GM12872 (cell line): ENCODE data around the gene FAM131A.

Experiments used
- TF ChIP-seq, protein P1 (sequence below): IDR thresholded peaks from 3 replicates; pipeline ENCODE4 v1.5.1; 2011; ENCODE audit warnings: low read depth, mild to moderate bottlenecking, low read length, moderate library complexity; ENCODE audit not compliant: insufficient read depth

The FAM131A gene

DNA sequence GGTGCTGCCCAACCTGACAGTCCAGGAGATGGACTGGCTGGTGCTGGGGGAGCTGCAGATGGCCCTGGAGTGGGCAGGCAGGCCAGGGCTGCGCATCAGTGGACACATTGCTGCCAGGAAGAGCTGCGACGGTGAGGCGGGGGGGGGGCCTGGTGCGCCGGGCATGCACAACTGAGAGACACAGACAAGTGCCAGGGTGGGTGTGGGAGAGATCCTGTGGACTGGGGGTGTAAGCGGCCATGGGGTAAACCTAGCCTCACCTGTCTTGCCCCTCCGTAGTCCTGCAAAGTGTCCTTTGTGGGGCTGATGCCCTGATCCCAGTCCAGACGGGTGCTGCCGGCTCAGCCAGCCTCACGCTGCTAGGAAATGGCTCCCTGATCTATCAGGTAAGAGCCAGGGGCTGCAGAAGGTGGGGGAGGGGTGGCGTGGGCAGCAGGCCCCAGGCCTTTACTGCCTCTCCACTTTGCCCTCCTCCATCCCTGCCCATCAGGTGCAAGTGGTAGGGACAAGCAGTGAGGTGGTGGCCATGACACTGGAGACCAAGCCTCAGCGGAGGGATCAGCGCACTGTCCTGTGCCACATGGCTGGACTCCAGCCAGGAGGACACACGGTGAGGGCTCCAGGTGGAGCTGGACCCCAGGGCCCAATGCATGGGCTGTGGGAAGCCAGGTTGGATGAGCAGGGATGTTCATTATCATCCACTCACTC, 45.8 kb downstream of the FAM131A start:
- TF ChIP-seq, protein P1, sequence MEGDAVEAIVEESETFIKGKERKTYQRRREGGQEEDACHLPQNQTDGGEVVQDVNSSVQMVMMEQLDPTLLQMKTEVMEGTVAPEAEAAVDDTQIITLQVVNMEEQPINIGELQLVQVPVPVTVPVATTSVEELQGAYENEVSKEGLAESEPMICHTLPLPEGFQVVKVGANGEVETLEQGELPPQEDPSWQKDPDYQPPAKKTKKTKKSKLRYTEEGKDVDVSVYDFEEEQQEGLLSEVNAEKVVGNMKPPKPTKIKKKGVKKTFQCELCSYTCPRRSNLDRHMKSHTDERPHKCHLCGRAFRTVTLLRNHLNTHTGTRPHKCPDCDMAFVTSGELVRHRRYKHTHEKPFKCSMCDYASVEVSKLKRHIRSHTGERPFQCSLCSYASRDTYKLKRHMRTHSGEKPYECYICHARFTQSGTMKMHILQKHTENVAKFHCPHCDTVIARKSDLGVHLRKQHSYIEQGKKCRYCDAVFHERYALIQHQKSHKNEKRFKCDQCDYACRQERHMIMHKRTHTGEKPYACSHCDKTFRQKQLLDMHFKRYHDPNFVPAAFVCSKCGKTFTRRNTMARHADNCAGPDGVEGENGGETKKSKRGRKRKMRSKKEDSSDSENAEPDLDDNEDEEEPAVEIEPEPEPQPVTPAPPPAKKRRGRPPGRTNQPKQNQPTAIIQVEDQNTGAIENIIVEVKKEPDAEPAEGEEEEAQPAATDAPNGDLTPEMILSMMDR = no peak

DNA sequence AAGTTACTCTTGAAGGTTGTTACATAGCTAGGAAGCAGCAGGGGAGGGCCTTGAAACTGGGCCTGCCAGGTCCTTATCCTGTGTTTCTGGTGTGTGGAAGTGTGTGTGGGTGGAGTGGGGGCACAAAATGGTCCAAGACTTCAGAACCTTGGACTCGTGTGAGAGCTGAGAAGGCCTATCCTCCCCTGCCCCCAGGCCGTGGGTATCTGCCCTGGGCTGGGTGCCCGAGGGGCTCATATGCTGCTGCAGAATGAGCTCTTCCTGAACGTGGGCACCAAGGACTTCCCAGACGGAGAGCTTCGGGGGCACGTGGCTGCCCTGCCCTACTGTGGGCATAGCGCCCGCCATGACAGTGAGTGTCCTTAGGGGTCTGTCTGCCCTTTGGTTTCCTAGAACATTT, 46.9 kb downstream of the FAM131A start:
- TF ChIP-seq, protein P1 = no peak

DNA sequence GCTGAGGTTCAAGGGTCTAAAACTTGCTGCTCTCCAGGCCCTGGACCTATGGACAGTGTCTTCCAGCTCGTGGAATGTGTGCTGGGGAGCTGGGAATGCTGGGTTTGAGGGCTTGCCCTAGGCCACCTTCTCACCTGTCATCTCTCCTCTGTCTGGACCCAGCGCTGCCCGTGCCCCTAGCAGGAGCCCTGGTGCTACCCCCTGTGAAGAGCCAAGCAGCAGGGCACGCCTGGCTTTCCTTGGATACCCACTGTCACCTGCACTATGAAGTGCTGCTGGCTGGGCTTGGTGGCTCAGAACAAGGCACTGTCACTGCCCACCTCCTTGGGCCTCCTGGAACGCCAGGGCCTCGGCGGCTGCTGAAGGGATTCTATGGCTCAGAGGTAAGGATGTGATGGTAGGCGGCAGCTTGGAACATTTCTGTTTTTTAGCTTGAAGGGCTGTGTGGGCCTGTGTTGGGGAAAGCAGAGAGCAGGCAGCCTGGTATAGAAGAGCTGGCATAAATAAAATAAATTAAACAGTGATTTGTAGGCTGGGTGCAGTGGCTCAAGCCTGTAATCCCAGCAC, 47.5 kb downstream of the FAM131A start:
- TF ChIP-seq, protein P1 = no peak

DNA sequence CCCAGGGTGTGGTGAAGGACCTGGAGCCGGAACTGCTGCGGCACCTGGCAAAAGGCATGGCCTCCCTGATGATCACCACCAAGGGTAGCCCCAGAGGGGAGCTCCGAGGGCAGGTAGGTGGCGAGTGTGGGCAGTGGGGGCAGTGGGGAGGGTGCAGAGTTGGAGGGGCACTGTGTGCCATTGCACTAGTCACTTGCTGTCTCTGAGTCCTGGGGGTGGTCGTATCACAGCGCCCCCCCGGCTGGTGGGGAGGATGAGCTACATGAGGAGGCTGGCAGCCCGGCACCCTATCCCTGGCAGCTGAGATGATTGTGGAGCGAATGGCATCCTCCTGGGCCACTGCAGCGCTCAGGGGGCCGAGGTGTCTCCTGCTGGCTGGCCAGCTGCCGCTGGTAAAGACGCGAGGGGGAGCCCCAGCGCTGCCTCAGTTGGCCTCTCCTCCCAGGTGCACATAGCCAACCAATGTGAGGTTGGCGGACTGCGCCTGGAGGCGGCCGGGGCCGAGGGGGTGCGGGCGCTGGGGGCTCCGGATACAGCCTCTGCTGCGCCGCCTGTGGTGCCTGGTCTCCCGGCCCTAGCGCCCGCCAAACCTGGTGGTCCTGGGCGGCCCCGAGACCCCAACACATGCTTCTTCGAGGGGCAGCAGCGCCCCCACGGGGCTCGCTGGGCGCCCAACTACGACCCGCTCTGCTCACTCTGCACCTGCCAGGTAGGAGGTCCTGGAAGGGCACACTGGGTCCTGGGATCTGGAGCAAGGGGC, 48.8 kb downstream of the FAM131A start:
- TF ChIP-seq, protein P1 = no peak

DNA sequence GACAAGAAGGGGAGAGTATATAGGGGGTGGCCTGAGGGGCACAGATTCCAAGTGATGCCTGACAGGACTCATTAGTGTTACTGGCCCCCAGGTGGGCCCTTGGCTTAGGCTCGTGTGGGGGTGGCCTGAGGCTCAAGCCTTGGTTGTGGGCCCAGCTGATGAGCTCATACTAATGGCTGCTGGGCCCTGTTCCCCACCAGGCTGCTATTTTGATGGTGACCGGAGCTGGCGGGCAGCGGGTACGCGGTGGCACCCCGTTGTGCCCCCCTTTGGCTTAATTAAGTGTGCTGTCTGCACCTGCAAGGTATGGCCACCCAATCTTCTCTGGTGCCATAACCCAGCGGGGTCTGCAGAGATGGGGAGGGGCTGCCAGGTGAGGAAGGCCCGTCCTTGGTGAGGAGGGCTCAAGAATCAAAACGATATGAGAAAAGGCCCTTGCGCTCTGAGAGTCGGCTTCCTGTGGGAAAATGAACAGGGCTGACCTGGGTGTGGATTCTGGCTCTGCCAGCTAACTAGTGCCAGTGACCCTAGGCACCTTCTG, 49.8 kb downstream of the FAM131A start:
- TF ChIP-seq, protein P1 = no peak

DNA sequence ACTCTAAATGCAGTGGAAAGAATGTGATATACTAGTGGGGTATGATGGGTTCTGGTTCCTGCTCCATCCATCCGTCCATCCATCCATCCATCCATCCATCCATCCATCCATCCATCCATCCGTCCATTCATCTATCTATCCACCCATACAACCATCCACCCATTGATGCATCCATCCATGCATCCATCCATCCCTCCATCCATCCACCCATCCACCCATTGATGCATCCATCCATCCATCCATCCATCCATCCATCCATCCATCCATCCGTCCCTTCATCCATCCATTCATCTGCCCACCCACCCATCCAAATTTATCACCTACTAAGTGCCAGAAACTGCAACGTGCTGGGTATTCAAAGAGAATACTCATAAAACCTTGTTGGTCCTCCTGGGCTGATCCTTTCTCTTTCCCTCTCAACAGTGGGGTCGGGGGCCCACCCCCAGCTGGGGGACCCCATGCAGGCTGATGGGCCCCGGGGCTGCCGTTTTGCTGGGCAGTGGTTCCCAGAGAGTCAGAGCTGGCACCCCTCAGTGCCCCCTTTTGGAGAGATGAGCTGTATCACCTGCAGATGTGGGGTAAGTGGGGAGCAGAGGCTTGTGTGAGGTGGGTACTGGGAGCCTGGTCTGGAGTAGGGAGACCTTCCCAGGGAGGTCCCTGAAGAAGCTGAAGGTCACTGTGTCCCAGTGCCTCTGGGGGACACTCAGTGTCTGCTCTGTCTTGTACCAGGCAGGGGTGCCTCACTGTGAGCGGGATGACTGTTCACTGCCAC, 51.0 kb downstream of the FAM131A start:
- TF ChIP-seq, protein P1 = no peak

DNA sequence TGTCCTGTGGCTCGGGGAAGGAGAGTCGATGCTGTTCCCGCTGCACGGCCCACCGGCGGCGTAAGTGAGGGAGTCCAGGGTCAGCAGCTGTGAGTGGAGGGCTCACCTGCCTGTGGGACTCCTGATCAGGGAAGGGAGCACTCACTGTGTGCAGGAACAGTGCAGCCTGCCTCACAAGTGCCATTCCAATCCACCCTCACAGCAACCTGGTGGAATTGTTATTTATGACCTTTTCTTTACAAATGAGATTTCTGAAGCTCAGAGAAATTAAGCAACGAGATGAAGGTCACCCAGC, 51.5 kb downstream of the FAM131A start:
- TF ChIP-seq, protein P1 = no peak
